ENCODE measurements around the gene PDCD6IP.
A peak's percentile ranks its signal among the peaks of the same experiment; 100 is the strongest.

DNA sequence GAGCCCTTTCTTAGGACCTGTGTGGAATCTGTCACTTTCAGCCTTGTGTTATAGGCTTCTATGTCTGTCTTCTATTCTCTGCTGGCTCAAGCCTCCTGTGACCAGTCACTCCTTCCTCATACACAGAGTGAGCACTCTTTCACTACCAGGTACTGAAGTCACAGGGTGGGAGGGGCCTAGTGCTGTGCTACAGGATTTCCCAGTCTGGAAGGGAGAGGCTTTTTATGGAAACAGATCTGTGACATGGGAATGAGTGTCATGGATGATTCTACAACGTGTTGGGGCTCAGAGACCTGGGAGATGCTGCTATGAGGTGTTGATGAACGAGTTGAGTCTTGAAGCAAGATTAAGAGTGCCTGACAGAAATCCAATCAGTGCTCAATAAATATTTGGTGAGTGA lies 100.5 kb downstream of the PDCD6IP start:
- TF ChIP-seq POLR2AphosphoS5 (IDR thresholded peaks at IDR 0.05; ENCODE audit: insufficient read depth in 1 of 2, low read depth in 1 of 2): peak in 1 of 2 donors; percentile 24
- TF ChIP-seq, protein P1, sequence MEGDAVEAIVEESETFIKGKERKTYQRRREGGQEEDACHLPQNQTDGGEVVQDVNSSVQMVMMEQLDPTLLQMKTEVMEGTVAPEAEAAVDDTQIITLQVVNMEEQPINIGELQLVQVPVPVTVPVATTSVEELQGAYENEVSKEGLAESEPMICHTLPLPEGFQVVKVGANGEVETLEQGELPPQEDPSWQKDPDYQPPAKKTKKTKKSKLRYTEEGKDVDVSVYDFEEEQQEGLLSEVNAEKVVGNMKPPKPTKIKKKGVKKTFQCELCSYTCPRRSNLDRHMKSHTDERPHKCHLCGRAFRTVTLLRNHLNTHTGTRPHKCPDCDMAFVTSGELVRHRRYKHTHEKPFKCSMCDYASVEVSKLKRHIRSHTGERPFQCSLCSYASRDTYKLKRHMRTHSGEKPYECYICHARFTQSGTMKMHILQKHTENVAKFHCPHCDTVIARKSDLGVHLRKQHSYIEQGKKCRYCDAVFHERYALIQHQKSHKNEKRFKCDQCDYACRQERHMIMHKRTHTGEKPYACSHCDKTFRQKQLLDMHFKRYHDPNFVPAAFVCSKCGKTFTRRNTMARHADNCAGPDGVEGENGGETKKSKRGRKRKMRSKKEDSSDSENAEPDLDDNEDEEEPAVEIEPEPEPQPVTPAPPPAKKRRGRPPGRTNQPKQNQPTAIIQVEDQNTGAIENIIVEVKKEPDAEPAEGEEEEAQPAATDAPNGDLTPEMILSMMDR (IDR thresholded peaks at IDR 0.05): no peak
